SK-N-SH treated with all-trans-retinoic acid at 6 μM for 48 hours (cell line): ENCODE measurements around the gene PTPRC.

ENCODE experiments used
- ARNTL ChIP-seq: fragments of 450-650 bp; formaldehyde crosslinking; IDR thresholded peaks from 2 replicates; pipeline ENCODE4 v1.5.0; 2020; ENCODE audit warnings: low read depth, mild to moderate bottlenecking, moderate library complexity, borderline replicate concordance
- GLIS3 ChIP-seq: fragments of 250-450 bp; sonication (Bioruptor Pico); IDR thresholded peaks from 2 replicates; pipeline ENCODE4 v1.5.0; 2020; ENCODE audit warnings: mild to moderate bottlenecking, moderate library complexity
- OSR1 ChIP-seq: fragments of 250-450 bp; sonication (Bioruptor Pico); IDR thresholded peaks from 2 replicates; pipeline ENCODE4 v1.8.0; 2022; ENCODE audit warnings: moderate library complexity, mild to moderate bottlenecking, inconsistent platforms
- SNAI2 ChIP-seq: fragments of 250-450 bp; sonication (Bioruptor Pico); IDR thresholded peaks from 2 replicates; pipeline ENCODE4 v1.5.0; 2020; ENCODE audit warnings: mild to moderate bottlenecking, moderate library complexity
- ZFP3 ChIP-seq: fragments of 250-450 bp; sonication (Bioruptor Pico); IDR thresholded peaks from 2 replicates; pipeline ENCODE4 v1.5.0; 2020; ENCODE audit warnings: mild to moderate bottlenecking, moderate library complexity
- ZNF565 ChIP-seq: fragments of 450-650 bp; formaldehyde crosslinking; conservative IDR thresholded peaks from 2 replicates; pipeline ENCODE4 v1.5.0; 2020; ENCODE audit warnings: low read depth, mild to moderate bottlenecking, moderate library complexity
- ZNF8 ChIP-seq: fragments of 450-650 bp; formaldehyde crosslinking; IDR thresholded peaks from 2 replicates; pipeline ENCODE4 v1.5.0; 2020; ENCODE audit warnings: mild to moderate bottlenecking, moderate library complexity
- TF ChIP-seq, protein P1 (sequence below): fragments of 250-450 bp; sonication (Bioruptor Pico); IDR thresholded peaks from 2 replicates; pipeline ENCODE4 v1.5.1; 2021; ENCODE audit warnings: mild to moderate bottlenecking, moderate library complexity
- TF ChIP-seq, protein P2 (sequence below): fragments of 250-450 bp; sonication (Bioruptor Pico); IDR thresholded peaks from 2 replicates; pipeline ENCODE4 v1.5.1; 2020; ENCODE audit warnings: low read depth, mild to moderate bottlenecking, moderate library complexity
- TF ChIP-seq, protein P3 (sequence below): fragments of 250-450 bp; sonication (Bioruptor Pico); IDR thresholded peaks from 2 replicates; pipeline ENCODE4 v1.8.0; 2020; ENCODE audit warnings: mild to moderate bottlenecking, moderate library complexity, borderline replicate concordance

DNA sequence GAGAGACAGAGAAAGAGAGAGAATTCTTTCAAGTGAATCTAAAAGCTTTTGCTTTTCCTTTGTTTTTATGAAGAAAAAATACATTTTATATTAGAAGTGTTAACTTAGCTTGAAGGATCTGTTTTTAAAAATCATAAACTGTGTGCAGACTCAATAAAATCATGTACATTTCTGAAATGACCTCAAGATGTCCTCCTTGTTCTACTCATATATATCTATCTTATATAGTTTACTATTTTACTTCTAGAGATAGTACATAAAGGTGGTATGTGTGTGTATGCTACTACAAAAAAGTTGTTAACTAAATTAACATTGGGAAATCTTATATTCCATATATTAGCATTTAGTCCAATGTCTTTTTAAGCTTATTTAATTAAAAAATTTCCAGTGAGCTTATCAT is 117.6 kb downstream of the PTPRC start:
- TF ChIP-seq, protein P1, sequence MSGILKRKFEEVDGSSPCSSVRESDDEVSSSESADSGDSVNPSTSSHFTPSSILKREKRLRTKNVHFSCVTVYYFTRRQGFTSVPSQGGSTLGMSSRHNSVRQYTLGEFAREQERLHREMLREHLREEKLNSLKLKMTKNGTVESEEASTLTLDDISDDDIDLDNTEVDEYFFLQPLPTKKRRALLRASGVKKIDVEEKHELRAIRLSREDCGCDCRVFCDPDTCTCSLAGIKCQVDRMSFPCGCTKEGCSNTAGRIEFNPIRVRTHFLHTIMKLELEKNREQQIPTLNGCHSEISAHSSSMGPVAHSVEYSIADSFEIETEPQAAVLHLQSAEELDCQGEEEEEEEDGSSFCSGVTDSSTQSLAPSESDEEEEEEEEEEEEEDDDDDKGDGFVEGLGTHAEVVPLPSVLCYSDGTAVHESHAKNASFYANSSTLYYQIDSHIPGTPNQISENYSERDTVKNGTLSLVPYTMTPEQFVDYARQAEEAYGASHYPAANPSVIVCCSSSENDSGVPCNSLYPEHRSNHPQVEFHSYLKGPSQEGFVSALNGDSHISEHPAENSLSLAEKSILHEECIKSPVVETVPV (CRISPR knock-in tag) = no peak
- TF ChIP-seq ZFP3 (CRISPR knock-in tag) (no peak), ZNF8 (CRISPR knock-in tag) (no peak), GLIS3 (CRISPR knock-in tag) (no peak), ZNF565 (CRISPR knock-in tag) (no peak), SNAI2 (no peak), OSR1 (CRISPR knock-in tag) (no peak), ARNTL (CRISPR knock-in tag) (no peak)
- TF ChIP-seq, protein P2, sequence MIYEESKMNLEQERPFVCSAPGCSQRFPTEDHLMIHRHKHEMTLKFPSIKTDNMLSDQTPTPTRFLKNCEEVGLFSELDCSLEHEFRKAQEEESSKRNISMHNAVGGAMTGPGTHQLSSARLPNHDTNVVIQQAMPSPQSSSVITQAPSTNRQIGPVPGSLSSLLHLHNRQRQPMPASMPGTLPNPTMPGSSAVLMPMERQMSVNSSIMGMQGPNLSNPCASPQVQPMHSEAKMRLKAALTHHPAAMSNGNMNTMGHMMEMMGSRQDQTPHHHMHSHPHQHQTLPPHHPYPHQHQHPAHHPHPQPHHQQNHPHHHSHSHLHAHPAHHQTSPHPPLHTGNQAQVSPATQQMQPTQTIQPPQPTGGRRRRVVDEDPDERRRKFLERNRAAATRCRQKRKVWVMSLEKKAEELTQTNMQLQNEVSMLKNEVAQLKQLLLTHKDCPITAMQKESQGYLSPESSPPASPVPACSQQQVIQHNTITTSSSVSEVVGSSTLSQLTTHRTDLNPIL (CRISPR knock-in tag) = no peak
- TF ChIP-seq, protein P3, sequence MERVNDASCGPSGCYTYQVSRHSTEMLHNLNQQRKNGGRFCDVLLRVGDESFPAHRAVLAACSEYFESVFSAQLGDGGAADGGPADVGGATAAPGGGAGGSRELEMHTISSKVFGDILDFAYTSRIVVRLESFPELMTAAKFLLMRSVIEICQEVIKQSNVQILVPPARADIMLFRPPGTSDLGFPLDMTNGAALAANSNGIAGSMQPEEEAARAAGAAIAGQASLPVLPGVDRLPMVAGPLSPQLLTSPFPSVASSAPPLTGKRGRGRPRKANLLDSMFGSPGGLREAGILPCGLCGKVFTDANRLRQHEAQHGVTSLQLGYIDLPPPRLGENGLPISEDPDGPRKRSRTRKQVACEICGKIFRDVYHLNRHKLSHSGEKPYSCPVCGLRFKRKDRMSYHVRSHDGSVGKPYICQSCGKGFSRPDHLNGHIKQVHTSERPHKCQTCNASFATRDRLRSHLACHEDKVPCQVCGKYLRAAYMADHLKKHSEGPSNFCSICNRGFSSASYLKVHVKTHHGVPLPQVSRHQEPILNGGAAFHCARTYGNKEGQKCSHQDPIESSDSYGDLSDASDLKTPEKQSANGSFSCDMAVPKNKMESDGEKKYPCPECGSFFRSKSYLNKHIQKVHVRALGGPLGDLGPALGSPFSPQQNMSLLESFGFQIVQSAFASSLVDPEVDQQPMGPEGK (CRISPR knock-in tag) = no peak
